ENCODE measurements around the gene SSU72. TPM values are rescaled to one million over a fixed set of nuclear protein-coding genes. Genes with fewer than 3 reads are reported as not detected.
A peak's percentile ranks its signal among the peaks of the same experiment; 100 is the strongest.
"Not testable (repeated sequence)": the region's sequence is repeated elsewhere in the genome, so short reads cannot be mapped to it uniquely, and the experiment has no call there.

SSU72 gene
- total RNA-seq, 2 donors from 2014 or later: 107 to 118 TPM

DNA sequence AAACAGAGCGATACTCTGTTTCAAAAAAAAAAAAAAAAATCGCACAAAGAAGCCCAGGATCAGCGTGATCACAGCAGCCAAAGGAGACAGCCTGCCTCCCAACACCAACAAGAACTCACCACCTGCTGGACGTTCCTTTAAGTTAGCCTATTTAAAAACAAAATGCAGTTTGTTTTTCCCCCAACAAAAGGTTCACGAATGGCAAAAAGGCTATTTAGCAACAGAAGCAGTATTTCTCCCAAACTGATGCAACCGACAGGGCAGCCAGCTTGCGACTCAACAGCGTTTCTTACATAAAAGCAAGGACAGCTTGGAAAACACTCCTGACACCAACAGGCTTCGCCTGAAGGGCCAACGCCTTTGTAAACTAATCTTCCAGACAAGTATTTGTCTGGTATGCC is 6.8 kb downstream of the SSU72 start:
- ATAC-seq: no peak

DNA sequence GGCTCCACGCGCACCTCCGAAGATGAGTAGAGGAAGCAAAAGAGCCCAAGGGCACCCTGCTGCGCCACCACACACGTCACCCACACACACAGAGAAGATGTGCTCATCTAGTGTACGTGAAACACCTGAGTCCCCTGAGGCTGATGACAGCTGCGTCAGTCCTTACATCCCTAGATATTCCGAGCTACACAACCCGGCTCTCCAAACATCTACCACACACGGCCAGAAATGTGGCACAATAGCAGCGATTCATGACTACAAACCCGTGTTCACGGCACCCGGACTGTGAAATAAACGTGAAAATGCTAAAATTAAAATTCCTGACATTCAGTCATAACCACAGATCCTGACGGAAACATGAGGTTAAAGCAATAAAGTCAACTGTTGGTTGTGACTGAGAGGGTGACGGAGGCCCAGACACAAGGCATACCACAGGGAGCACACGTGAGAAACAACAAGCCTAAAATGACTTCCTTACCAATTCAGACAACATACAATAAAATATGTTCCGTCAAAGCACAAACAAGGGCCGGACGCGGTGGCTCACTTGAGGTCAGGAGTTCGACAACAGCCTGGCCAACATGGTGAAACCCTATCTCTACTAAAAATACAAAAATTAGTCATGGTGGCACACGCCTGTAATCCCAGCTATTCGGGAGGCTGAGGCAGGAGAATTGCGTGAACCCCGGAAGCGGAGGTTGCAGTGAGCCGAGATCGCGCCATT is 7.3 kb downstream of the SSU72 start:
- no peak for ATAC-seq
- no peak for DNase-seq

More for the DNA sequence above, 6.8 kb downstream of the SSU72 start:
- no peak for DNase-seq
- intact Hi-C loops (cut with DNase I): no loop called here

DNA sequence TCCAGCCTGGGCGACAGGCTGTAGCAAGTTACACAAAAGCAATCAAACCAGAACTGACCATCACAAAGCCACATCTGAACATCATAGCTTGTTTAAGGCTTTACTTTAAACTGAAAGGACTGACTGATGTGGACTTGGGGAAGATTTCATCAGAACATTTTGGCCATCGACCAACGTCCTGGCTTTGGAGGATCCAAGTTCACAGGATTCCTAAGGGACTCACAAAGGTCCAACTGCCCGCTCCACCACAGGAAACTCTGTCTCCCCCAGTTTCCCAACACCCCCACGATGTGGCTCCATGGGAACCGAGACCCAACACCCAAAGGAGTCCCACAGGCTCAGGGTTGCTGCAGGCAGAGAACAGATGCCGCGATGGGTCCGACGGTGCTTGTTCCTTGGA is 9.3 kb downstream of the SSU72 start:
- ATAC-seq (peak in 1 of 2 donors; percentile 60), DNase-seq (no peak)
- intact Hi-C loops (cut with DNase I): no loop called here

More for the DNA sequence above, 7.3 kb downstream of the SSU72 start:
- intact Hi-C loops (cut with DNase I): no loop called here

DNA sequence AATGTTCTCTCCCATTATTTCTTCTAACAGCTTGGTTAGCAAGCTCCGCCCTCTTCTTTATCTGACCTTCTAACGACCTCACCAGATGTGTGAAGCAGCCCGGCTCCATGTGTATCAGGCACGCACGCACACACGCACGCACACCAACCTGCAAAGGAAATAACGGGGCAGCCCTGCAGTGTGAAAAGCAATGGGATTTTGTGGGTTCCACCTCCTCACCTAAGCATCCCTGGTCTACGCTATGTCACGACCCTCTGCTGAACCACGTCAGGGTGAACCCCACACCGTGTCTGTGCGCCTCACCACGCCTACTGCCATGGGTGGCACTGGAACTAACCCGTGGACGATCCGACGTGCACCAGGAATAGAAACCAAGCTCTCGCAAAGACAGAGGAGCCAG is 10.4 kb downstream of the SSU72 start:
- ATAC-seq: no peak
- intact Hi-C loops (cut with DNase I): loop anchor here in 1 of 2 donors (5.0 kb wide), 1 partner anchor 48 kb away; no protein-coding TSS in a partner anchor
- no peak for DNase-seq

DNA sequence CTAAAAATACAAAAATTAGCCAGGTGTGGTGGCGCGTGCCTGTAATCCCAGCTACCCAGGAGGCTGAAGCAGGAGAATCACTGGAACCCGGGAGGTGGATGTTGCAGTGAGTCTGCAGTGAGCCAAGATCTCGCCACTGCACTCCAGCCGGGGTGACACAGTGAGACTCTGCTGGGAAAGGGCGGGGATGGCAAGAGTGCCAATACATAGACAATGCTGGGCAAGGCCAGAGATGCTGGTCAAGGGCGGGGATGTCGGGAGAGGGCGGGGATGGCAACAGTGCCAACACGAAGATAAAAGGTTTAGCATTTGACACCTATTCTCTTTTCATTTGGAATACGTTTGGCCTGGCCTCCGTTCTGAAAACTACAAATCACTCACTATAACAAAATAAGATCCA is 11.0 kb downstream of the SSU72 start:
- no peak for DNase-seq
- intact Hi-C loops (cut with DNase I): loop anchor here in 1 of 2 donors (5.0 kb wide), 1 partner anchor 49 kb away; no protein-coding TSS in a partner anchor
- ATAC-seq: no peak

DNA sequence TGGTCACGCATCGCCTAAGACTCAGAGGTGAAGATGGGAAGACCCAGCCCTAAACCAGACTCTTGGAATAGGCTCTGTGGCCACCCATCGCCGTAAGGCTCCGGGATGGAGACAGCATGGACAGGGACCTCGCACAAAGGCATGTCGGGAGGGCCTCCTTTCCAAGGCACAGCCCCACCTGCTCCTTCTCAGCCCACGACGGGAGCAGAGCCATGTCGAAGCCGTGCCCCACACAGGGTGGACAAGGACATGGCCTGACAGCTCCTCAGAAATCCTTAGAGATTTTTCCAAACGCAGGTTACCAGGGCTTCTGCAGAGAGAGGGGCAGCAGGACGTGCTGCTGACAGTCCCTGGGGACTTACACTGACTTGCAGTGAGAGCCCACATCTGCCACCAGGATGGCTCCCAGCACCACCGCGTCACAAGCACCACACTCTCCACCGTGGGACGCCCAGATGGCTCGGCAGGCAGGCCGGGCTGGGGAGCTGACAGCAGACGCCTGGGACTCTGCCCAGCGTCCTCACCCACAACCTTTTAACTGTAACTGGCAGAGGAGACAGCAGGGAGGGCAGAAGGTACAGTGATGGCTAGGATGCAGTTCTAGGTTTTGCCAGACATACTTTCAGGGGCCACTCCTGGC is 12.0 kb downstream of the SSU72 start:
- ATAC-seq (peak in 1 of 2 donors; percentile 66), DNase-seq (no peak)
- intact Hi-C loops (cut with DNase I): loop anchor here in 1 of 2 donors (5.0 kb wide), 1 partner anchor 50 kb away; no protein-coding TSS in a partner anchor

DNA sequence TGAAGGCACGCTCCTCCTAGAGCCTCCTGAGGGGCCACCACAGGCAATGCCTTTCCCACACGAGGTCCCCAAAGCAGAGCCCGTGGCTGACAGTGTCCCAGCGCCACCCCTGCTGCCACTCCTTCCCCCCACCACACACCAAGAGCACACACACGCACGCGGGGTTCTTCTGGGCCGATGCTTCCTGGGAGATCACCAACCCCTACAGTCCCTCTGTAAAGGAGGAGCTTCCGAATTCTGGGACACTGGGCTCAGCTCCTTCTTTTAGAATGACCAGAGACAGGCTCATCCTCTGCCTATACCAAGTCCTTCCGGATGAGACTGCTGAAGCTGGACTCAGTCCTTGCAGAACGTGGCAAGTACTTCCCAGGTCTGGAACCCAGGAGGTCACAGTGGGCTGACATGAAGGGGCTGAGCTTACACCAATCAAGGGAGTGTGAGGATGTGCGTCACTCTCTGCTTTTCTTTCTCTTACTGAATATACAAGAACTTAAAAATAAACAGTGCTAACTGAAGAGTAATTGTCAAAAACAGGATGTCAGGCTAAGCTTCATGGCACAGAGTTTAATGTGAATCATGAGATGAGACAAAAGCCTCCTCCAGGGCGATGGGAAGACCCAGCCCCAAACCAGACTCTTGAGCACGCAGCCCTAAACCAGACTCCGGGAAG is 12.7 kb downstream of the SSU72 start:
- ATAC-seq (no peak), DNase-seq (no peak)
- intact Hi-C loops (cut with DNase I): loop anchor here in 1 of 2 donors (5.0 kb wide), 1 partner anchor 50 kb away; no protein-coding TSS in a partner anchor

DNA sequence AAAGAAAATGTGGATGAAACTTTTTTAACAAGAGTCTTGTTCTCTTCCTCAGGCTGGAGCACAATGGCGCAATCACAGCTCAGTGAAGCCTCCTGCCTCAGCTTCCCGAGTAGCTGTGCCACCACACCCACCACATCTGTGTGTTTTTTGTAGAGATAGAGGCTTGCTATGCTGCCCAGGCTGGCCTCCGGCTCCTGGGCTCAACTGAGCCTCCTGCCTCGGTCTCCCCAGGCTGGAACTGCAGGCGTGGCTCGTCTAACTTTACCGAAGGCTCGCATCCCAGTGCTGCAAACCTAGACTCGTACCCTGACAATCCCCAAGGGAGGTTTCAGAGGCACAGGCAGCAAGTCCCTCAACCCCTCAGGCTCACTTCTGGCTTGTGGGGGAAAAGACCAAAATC is 14.5 kb downstream of the SSU72 start:
- ATAC-seq (no peak), DNase-seq (no peak)
- intact Hi-C loops (cut with DNase I): loop anchor here in 1 of 2 donors (5.0 kb wide), 1 partner anchor 52 kb away; no protein-coding TSS in a partner anchor

DNA sequence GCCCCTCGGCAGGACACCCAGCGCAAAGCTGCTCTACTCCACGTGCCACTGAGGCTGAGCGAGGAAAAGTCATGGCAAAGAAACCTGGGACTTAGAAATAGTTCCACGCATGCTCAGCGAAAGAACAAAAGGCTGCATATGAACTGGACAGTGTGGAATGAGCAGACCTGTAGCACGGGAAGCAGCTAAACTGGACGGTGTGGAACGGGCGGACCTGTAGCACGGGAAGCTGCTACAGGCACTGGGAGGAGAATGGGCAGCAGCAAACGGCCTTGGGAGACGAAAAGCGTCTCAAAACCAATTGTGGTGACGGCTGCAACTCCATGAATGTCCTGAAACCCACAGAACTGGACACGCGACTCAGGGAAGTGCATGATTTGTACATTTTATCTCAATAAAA is 15.6 kb downstream of the SSU72 start:
- DNase-seq: no peak
- ATAC-seq: no peak
- intact Hi-C loops (cut with DNase I): no loop called here

DNA sequence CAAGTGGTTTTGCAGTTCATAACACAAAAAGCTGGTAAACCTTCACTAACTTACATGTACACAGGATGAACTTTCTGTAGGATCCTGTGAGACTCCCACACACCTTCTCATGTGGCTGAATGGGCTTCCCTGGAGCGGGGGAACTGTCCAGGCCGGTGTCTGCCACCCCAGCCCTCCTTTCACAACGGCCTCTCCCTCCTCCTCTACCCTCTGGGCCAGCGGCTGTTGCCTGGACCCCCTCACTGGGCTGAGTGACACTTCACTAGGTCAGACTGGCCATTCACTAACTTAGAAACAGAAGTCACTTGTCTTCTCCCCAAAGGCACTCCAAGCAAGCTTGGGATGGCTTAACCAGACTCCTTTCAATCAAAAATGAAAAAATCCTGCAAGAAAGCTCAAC is 16.1 kb downstream of the SSU72 start:
- ATAC-seq: no peak
- DNase-seq: no peak
- intact Hi-C loops (cut with DNase I): no loop called here

DNA sequence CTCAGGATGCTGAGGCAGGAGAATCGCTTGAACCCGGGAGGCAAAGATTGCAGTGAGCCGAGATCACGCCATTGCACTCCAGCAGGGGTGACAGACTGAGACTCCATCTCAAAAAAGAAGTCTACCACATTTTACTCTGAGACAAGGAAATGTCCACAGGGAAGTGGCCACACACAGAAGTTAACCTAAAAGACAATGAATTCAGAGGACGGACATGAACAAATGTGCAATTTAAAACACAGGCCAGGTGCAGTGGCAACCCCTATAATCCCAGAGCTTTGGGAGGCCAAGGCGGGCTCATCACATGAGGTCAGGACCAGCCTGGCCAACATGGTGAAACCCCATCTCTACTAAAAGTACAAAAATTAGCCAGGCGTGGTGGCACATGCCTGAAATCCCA is 17.0 kb downstream of the SSU72 start:
- ATAC-seq; DNase-seq; intact Hi-C loops (cut with DNase I): not testable (repeated sequence)

DNA sequence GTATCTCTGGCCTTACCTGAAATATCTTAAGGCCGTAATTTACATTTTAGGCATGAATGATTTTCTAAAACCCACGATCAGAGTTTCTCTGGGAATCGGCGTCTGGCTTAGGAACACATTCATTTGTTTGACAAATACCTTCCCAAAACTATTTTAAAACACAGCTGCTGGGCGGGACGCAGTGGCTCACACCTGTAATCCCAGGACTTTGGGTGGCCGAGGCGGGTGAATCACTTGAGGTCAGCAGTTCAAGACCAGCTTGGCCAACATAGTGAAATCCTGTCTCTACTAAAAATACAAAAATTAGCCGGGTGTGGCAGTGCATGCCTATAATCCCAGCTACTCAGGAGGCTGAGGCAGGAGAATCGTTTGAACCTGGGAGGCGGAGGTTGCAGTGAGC is 17.7 kb downstream of the SSU72 start:
- DNase-seq; intact Hi-C loops (cut with DNase I); ATAC-seq: not testable (repeated sequence)

DNA sequence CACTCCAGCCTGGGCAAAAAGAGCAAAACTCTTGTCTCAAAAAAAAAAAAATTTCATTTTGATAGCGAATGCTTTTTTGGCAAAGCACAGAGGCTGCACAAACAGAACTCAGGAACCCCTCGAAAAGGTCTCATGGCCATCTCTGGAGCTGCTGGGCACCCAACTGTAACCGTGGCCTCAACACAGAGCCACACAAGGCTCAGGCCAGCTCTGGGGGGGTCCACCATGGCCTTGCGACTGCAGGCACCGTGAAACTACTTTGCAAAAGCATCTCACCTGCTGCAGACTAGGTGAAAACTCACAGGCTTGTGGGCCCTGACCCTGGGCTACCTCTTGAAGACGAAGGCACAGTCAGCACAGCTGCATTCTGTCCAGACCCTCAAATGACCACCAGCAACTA is 18.2 kb downstream of the SSU72 start:
- no peak for DNase-seq

DNA sequence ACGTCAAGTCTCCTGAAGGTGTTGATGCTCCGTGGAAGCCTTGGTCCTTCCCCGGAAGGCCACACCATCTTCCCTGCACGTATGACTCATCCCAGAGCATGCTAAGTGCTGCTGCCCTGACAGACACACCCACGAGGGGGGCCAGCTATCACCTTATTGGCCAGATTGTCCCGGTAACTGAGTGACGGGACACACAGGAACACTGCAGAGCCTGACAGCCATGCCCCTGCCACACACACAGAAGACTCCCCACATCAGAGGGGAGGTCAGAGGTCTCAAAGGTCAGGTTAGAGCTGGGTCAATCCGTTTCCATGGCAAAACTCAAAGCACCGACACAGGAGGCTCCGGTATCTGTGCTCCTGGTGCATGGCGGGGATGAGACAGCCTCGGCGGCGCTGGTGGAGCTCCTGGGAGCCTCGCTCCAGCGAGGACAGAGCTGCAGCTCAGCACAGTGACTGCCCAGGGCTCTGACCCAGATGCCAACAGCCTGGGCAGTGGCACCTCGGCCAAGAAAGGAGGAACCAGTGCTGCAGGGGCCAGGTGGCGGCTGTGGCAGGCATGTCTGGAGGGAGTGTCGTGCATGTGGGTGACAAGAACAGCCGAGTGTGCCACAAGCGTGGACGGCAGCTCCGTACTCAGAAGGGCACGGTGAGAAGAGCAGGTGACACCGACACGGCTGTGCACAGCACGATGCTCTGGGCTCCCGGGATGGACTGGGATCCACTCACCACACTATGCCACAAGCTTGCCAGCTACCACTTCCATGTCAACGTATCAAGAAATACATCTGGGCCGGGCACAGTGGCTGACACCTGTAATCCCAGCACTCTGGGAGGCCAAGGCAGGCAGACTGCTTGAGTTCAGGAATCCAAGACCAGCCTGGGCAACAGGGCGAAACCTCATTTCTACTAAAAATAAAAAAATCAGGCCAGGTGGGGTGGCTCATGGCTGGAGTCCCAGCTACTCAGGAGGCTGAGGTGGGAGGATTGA is 19.4 kb downstream of the SSU72 start:
- DNase-seq: no peak
- intact Hi-C loops (cut with DNase I): no loop called here
- peak; percentile 13 to 76 for ATAC-seq

More for the DNA sequence above, 18.2 kb downstream of the SSU72 start:
- ATAC-seq: no peak
- intact Hi-C loops (cut with DNase I): no loop called here

DNA sequence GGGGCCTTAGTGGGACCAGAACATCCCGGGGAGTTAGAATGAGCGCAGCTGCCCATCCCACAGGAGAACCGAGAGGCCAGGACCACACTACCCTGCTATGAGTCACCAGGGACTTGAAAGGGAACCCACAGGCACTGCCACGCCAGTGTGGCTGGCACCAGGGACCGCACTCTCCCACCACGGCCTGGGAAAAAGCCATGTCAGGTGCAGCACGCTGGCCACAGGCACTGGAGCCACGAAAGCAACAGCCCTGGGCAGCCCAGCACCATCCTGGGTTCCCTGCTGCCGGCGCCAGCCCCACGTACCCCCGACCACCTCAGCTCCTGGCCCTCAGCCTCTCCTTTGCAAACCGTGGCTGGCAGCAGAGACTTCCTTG is 20.1 kb downstream of the SSU72 start:
- DNase-seq: no peak
- no peak for ATAC-seq
- intact Hi-C loops (cut with DNase I): no loop called here

DNA sequence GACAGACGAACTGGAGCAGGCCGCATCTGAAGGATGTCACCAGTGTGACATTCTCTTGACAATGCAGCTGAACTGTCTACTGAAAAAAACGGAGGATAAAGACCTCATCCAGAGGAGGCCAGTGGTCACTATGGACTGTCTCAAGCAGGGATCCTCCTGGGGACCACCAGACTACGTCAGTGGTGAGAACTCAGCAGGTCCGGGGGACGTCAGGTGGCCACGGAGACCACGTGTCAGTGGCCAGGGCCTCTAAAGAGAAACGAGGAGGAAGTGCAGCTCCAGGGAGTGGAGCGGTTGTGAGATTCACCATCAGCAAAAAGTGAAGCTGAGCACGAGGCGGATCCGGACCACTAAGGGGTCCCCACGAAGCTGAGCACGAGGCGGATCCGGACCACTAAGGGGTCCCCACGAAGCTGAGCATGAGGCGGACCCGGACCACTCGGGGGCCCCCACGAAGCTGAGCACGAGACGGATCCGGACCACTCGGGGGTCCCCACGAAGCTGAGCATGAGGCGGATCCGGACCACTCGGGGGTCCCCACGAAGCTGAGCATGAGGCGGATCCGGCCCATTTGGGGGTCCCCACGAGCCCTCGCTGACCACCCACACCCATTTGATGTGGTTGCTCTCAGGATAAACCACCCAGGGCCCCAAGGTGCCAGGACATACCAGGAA is 20.7 kb downstream of the SSU72 start:
- intact Hi-C loops (cut with DNase I): no loop called here
- no peak for ATAC-seq
- no peak for DNase-seq

DNA sequence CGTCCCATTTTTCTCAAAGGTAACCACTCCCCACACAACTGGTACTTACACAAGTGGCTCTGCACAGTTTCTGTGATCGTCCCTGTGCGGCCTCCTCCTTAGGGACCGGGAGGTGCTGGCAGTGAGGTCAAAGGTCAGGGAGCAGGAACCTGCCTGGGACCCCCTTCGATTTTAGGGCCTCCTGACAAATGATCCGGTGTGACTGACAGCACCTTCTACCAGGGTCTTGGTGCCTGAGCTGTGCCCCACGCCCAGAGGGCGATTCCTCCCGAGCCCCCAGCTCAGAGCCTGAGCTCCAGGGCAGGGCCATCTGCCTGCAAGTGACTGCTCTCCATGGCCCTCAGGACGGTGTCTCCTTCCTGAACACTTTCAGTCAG is 22.4 kb downstream of the SSU72 start:
- no peak for ATAC-seq
- no peak for DNase-seq
- intact Hi-C loops (cut with DNase I): no loop called here

DNA sequence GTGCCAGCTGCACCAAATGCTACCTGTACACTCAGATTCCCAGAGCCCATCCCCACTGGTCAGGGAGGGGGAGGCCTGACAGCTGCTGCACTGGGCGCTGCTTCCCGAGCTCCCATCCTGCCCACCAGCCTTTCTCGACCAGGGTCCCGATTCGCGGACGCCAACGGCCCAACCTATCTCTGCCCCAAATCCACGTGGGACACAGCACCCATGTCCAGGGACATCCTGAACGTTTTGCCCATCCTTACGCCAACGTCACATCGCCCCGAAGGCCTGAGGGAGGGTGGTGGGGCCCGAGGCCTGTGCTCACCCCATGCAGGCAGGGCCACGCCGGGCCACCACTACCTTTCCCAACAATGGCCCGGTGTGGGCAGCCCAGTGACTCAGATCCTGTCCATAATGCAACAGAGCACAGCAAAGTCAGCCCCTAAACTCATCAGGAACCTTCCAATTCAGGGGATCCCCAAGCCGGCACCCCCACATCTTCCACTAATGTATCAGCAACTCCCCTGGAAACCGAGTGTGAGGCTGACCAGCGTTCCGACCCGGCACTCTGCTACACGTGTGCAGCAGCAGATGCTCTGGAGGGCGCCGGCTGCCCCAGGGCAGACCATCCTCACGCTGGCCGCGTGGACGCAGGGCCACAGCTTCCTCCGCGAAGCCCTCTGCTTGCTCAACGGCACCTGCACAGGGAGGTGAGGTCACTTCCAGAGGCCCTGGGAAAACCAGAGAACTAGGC is 23.0 kb downstream of the SSU72 start:
- ATAC-seq (no peak), DNase-seq (no peak)
- intact Hi-C loops (cut with DNase I): no loop called here

Measured in left cardiac atrium (tissue), 4 donors.